Endothelial cell (in vitro differentiated cells): ENCODE data around the gene CD300E. TPM values are rescaled to one million over a fixed set of nuclear protein-coding genes. Genes with fewer than 3 reads are reported as not detected.

Source experiments
- DNase-seq: peaks from one replicate; pipeline ENCODE4 v3.0.0; 2021; ENCODE audit warnings: low spot score
- H3K27ac Mint-ChIP-seq: one replicate; pipeline ENCODE4 v1.8.0; 2021; ENCODE audit warnings: mixed read lengths, inconsistent platforms; ENCODE audit not compliant: unreplicated experiment
- H3K27me3 Mint-ChIP-seq: one replicate; pipeline ENCODE4 v1.8.0; 2021; ENCODE audit warnings: mild to moderate bottlenecking, moderate library complexity, mixed read lengths, inconsistent platforms; ENCODE audit not compliant: unreplicated experiment
- H3K36me3 Mint-ChIP-seq: one replicate; pipeline ENCODE4 v1.8.0; 2021; ENCODE audit warnings: mild to moderate bottlenecking, low read depth, mixed read lengths, inconsistent platforms; ENCODE audit not compliant: unreplicated experiment
- H3K4me1 Mint-ChIP-seq: one replicate; pipeline ENCODE4 v1.8.0; 2021; ENCODE audit warnings: mild to moderate bottlenecking, mixed read lengths, inconsistent platforms; ENCODE audit not compliant: unreplicated experiment
- H3K4me3 Mint-ChIP-seq: one replicate; pipeline ENCODE4 v1.8.0; 2021; ENCODE audit warnings: mild to moderate bottlenecking, mixed read lengths, inconsistent platforms; ENCODE audit not compliant: unreplicated experiment
- H3K9me3 Mint-ChIP-seq: one replicate; pipeline ENCODE4 v1.8.0; 2021; ENCODE audit warnings: mixed read lengths, inconsistent platforms; ENCODE audit not compliant: unreplicated experiment
- CTCF ChIP-seq: fragments of 200-600 bp; sonication (generic); IDR thresholded peaks from one replicate; pipeline ENCODE4 v1.5.0; 2021; ENCODE audit warnings: antibody characterized with exemption; ENCODE audit not compliant: unreplicated experiment
- total RNA-seq: library from RNA; stranded (reverse); fragmentation: NEBNext Ultra II Directional; extraction: Animal tissue kit (Norgen Biotek cat#: 25700); gene quantifications from one replicate; pipeline ENCODE4 v1.2.1, GENCODE V29; 2021; ENCODE audit not compliant: unreplicated experiment

Gene CD300E
- total RNA-seq, 1 donor from 2014 or later: not detected

GRCh38 chr17:74598346-74599022 lies 25.1 kb downstream of the CD300E start:
- peaks cover 25% of the 10 kb centered on the region for H3K4me1 Mint-ChIP-seq
- DNase-seq: no peak
- H3K36me3 Mint-ChIP-seq: no peaks in the 10 kb centered on the region
- peaks cover 5% of the 10 kb centered on the region for H3K27me3 Mint-ChIP-seq
- TF ChIP-seq CTCF: no peak
- no peaks in the 10 kb centered on the region for H3K9me3 Mint-ChIP-seq
- H3K4me3 Mint-ChIP-seq: no peak overlapping the region
- no peak overlapping the region for H3K27ac Mint-ChIP-seq

DNA sequence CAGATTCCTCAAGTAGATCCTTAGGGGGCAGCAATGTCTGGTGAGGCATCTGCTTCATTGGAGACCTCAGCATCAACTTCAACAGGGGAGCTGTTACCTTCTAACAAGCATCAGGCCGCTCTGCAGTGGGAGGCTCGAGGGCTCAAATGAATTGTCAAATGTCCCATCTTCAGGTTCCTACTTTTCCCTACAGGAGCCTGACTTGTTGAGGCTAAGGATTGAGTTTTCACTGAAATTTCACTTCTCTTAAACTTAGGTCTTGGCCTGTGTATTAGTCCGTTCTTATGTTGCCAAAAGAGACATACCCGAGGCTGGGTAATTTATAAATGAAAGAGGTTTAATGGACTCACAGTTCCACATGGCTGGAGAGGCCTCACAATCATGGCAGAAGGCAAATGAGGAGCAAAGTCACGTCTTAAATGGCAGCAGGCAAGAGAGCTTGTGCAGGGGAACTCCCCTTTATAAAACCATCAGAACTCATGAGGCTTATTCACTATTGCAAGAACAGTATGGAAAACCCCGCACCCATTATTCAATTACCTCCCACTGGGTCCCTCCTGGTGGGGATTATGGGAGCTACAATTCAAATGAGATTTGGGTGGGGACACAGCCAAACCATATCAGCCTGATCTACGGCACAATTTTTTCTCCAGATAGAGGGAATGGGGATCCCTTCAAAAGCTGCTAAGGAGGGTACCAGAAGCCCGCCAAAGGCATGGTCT lies 26.3 kb downstream of the CD300E start:
- Mint-ChIP-seq H3K4me3 (no peak overlapping the region), H3K27ac (no peak overlapping the region), H3K9me3 (no peaks in the 10 kb centered on the region), H3K27me3 (peaks cover 3% of the 10 kb centered on the region), H3K4me1 (peaks cover 25% of the 10 kb centered on the region), H3K36me3 (no peaks in the 10 kb centered on the region)
- DNase-seq: no peak
- no peak for TF ChIP-seq CTCF

- Mint-ChIP-seq H3K9me3 (no peaks in the 10 kb centered on the region), H3K36me3 (no peaks in the 10 kb centered on the region), H3K4me1 (peaks cover 17% of the 10 kb centered on the region), H3K27ac (no peak overlapping the region), H3K27me3 (peaks cover 3% of the 10 kb centered on the region), H3K4me3 (no peak overlapping the region)
- no peak for DNase-seq
- TF ChIP-seq CTCF: no peak
Observed at GRCh38 chr17:74595037-74595750, 28.3 kb downstream of the CD300E start.

DNA sequence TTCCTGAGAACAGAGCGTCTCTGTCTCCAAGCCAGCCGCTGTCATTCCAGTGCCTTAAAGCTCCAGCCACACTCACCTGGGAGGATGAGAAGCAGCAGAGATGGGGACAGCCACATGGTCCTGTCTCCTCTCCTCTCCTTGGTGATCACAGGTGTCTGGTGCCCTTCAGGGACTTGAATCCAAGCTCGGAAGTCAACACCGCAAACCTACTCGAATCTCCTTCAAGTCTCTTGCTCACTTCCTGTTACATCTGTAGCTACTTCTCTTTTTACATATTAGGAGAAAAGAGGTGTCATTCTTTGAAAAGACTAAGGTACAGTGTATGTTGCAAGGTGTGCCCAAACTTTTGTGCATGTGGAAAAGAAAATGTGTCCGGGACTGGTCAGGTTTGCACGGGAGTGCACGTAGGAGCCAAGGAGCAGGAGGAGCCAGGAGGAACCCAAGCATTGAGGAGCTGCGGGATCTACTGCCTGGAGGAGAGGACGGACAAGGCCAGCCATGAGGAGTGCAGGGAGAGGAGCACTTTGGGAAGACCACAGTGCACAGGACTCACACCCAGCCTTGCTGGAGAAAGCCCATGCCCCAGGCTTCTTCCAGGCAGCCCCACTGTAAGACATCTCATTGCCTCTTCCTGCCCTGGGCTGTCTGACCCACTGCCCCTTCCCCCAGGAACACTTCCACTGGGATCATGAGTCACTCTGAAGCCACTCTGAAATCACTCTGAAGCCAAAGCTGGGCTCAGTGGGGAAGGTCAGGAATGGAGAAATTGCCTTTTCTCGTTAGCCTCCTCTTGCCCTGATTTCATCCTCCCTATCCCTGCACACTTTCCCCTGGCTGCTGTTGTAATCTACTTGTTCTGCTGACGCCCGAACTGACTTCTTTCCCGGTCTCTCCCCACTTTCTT lies 31.2 kb downstream of the CD300E start, which contains the start of gene CD300LD:
TSS of gene CD300LD (minus strand) at position 197 of the 904 bp plus-strand sequence. CDS start at position 116, 81 bp downstream.
- Mint-ChIP-seq H3K4me3 (no peak within 1 kb of the TSS), H3K27ac (no peak within 1 kb of the TSS), H3K9me3 (no peaks in the 10 kb centered on the region), H3K4me1 (no peaks in the 10 kb centered on the region), H3K27me3 (no peaks in the 10 kb centered on the region), H3K36me3 (no peaks in the 10 kb centered on the region)
- no peak for DNase-seq
- no peak for TF ChIP-seq CTCF
